Panc1 (cell line): ENCODE data around the gene RBMS1. TPM values are rescaled to one million over a fixed set of nuclear protein-coding genes. Genes with fewer than 3 reads are reported as not detected.

Experiments used
- ATAC-seq: fragments of 200-7000 bp; cut with Tn5 transposase; 2 replicates; pipeline ENCODE4 v1.9.1; 2020; ENCODE audit warnings: mild to moderate bottlenecking, moderate library complexity
- BruUV-seq: library from RNA; stranded (reverse); fragments of 400-500 nt; replicated peaks from 2 replicates; lab custom pipeline; 2021; lab: Mats Ljungman, UMichigan
- CTCF ChIA-PET: fragments of 300-600 bp; sonication (Branson Sonifier 250); formaldehyde crosslinking; loops from one replicate; lab custom pipeline; 2022; ENCODE audit warnings: antibody characterized with exemption; lab: Charles Lee
- POLR2A ChIA-PET: fragments of 300-600 bp; sonication (Branson Sonifier 250); formaldehyde crosslinking; loops from one replicate; lab custom pipeline; 2022; ENCODE audit warnings: antibody characterized with exemption; lab: Charles Lee
- DNase-seq: peaks from one replicate; pipeline ENCODE4 v3.0.0-alpha.2; 2010; ENCODE audit warnings: low read depth, low spot score
- H3K27ac ChIP-seq: 2 replicates; pipeline ENCODE4 v1.5.1; 2011; ENCODE audit warnings: mild to moderate bottlenecking, low read length, inconsistent platforms
- H3K27me3 ChIP-seq: fragments of 200-500 bp; sonication (Bioruptor generic); 2 replicates; pipeline ENCODE4 v1.6.0; 2014; ENCODE audit warnings: low read length, inconsistent platforms; ENCODE audit not compliant: control insufficient read depth, insufficient read depth
- H3K36me3 ChIP-seq: fragments of 200-500 bp; sonication (Bioruptor generic); 2 replicates; pipeline ENCODE4 v1.5.1; 2014; ENCODE audit warnings: inconsistent platforms, mild to moderate bottlenecking, low read length, moderate library complexity; ENCODE audit not compliant: control insufficient read depth, insufficient read depth
- H3K4me1 ChIP-seq: 2 replicates; pipeline ENCODE4 v1.5.1; 2011; ENCODE audit warnings: inconsistent platforms, mild to moderate bottlenecking, low read length, moderate library complexity; ENCODE audit not compliant: control insufficient read depth, insufficient read depth
- H3K4me3 ChIP-seq, 2 experiments: 2 replicates each; pipeline ENCODE4 v1.5.1; 2011 to 2012; ENCODE audit warnings: low read depth in 2 of 2, low read length in 2 of 2, mild to moderate bottlenecking in 2 of 2, inconsistent platforms in 1 of 2, moderate library complexity in 1 of 2
- H3K9me3 ChIP-seq: fragments of 200-500 bp; sonication (Bioruptor generic); 2 replicates; pipeline ENCODE4 v1.5.1; 2014; ENCODE audit warnings: low read depth, mild to moderate bottlenecking, inconsistent platforms, low read length, moderate library complexity; ENCODE audit not compliant: control insufficient read depth, insufficient read depth
- POLR2AphosphoS5 ChIP-seq: IDR thresholded peaks from 2 replicates; pipeline ENCODE4 v1.6.1; 2012; ENCODE audit warnings: mild to moderate bottlenecking, low read depth, low read length, moderate library complexity
- SIN3A ChIP-seq: IDR thresholded peaks from 2 replicates; pipeline ENCODE4 v1.6.1; 2012; ENCODE audit warnings: low read depth, mild to moderate bottlenecking, low read length, moderate library complexity, borderline replicate concordance; ENCODE audit not compliant: insufficient read depth
- TCF7L2 ChIP-seq: IDR thresholded peaks from 2 replicates; pipeline ENCODE4 v1.6.1; 2011; ENCODE audit warnings: mild to moderate bottlenecking, low read depth, low read length, inconsistent platforms
- in situ Hi-C: cut with HindIII; loops from 2 replicates; pipeline ENCODE4 v1.10.0; 2016; ENCODE audit warnings: low sequenced_read_pairs, low pct_unique_long_range_greater_than_20kb
- intact Hi-C: fragments of 100-400 bp; cut with micrococcal nuclease; formaldehyde crosslinking; loops from one replicate; pipeline ENCODE4 v1.10.0; 2022; ENCODE audit not compliant: unreplicated experiment
- total RNA-seq: library from RNA; stranded (reverse); gene quantifications from one replicate; pipeline ENCODE4 v1.2.1, GENCODE V29; 2021; ENCODE audit not compliant: unreplicated experiment
- TF ChIP-seq, protein P1 (sequence below), 2 experiments: IDR thresholded peaks; 2 replicates each; pipeline ENCODE4 v1.6.1; 2011 to 2012; ENCODE audit warnings: low read depth in 2 of 2, control low read depth in 1 of 2, low read length in 1 of 2, mild to moderate bottlenecking in 1 of 2, moderate library complexity in 1 of 2; ENCODE audit not compliant: insufficient read depth in 1 of 2
- TF ChIP-seq, protein P2 (sequence below): fragments of 450-650 bp; IDR thresholded peaks from 2 replicates; pipeline ENCODE4 v1.5.1; 2017; ENCODE audit warnings: mild to moderate bottlenecking

The RBMS1 gene
- total RNA-seq, 1 experiment from 2014 or later, result 67.0 TPM

DNA sequence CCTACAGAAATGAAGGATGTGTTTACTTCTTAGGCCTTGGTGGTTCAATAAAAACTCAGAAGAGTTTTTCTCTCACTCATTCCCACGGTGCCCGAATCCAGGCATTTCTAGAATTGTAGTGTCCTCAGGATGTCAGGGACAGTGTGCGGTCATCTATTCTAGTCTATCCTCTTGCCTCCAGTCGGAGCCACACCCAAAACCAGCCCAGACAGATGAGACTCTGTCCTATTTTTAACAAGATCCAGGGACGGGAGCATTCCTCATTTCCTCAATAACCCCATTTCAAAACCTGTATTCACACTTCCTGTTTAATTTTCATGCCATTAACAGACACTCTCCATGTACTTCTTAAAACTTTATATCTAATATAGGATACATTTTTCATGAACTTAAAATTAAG is 11.6 kb upstream of the RBMS1 start:
- ATAC-seq, result no peak
- Histone ChIP-seq H3K4me3 (no peak overlapping the region), H3K36me3 (no peaks in the 10 kb centered on the region), H3K27me3 (no peaks in the 10 kb centered on the region), H3K4me1 (no peaks in the 10 kb centered on the region), H3K9me3 (no peaks in the 10 kb centered on the region), H3K27ac (no peak overlapping the region)
- BruUV-seq, result no TSS peak
- TF ChIP-seq POLR2AphosphoS5, result no peak
- TF ChIP-seq, protein P1, sequence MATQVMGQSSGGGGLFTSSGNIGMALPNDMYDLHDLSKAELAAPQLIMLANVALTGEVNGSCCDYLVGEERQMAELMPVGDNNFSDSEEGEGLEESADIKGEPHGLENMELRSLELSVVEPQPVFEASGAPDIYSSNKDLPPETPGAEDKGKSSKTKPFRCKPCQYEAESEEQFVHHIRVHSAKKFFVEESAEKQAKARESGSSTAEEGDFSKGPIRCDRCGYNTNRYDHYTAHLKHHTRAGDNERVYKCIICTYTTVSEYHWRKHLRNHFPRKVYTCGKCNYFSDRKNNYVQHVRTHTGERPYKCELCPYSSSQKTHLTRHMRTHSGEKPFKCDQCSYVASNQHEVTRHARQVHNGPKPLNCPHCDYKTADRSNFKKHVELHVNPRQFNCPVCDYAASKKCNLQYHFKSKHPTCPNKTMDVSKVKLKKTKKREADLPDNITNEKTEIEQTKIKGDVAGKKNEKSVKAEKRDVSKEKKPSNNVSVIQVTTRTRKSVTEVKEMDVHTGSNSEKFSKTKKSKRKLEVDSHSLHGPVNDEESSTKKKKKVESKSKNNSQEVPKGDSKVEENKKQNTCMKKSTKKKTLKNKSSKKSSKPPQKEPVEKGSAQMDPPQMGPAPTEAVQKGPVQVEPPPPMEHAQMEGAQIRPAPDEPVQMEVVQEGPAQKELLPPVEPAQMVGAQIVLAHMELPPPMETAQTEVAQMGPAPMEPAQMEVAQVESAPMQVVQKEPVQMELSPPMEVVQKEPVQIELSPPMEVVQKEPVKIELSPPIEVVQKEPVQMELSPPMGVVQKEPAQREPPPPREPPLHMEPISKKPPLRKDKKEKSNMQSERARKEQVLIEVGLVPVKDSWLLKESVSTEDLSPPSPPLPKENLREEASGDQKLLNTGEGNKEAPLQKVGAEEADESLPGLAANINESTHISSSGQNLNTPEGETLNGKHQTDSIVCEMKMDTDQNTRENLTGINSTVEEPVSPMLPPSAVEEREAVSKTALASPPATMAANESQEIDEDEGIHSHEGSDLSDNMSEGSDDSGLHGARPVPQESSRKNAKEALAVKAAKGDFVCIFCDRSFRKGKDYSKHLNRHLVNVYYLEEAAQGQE (IDR thresholded peaks at IDR 0.05; ENCODE audit: insufficient read depth in 1 of 2, low read depth in 2 of 2, low read length in 1 of 2), result no peak
- TF ChIP-seq SIN3A, result no peak
- no peak for TF ChIP-seq TCF7L2
- TF ChIP-seq, protein P2, sequence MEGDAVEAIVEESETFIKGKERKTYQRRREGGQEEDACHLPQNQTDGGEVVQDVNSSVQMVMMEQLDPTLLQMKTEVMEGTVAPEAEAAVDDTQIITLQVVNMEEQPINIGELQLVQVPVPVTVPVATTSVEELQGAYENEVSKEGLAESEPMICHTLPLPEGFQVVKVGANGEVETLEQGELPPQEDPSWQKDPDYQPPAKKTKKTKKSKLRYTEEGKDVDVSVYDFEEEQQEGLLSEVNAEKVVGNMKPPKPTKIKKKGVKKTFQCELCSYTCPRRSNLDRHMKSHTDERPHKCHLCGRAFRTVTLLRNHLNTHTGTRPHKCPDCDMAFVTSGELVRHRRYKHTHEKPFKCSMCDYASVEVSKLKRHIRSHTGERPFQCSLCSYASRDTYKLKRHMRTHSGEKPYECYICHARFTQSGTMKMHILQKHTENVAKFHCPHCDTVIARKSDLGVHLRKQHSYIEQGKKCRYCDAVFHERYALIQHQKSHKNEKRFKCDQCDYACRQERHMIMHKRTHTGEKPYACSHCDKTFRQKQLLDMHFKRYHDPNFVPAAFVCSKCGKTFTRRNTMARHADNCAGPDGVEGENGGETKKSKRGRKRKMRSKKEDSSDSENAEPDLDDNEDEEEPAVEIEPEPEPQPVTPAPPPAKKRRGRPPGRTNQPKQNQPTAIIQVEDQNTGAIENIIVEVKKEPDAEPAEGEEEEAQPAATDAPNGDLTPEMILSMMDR, result no peak
- intact Hi-C loops, result no loop called here
- POLR2A ChIA-PET, result no interaction called here
- CTCF ChIA-PET, result no interaction called here
- in situ Hi-C loops, result no loop called here
- DNase-seq, result no peak

DNA sequence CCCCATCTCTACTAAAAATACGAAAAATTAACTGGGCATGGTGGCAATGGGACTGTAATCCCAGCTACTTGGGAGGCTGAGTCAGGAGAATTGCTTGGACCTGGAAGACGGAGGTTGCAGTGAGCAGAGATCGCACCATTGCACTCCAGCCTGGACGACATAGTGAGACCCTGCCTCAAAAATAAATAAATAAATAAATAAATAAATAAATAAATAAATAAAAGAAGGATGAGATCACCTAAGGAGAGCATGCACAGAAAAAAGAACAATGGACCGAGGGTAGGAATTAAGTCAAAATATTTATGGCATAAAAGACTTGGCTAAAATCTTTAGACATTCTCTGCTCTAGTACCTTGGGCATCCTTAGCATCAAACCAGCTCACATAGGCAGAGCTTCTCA is 8.9 kb upstream of the RBMS1 start:
- CTCF ChIA-PET, result no interaction called here
- ATAC-seq, result no peak
- no peaks in the 10 kb centered on the region for H3K9me3 ChIP-seq
- intact Hi-C loops, result no loop called here
- H3K4me1 ChIP-seq, result no peaks in the 10 kb centered on the region
- no peak for DNase-seq
- H3K27ac ChIP-seq, result no peak overlapping the region
- POLR2A ChIA-PET, result no interaction called here
- no peaks in the 10 kb centered on the region for H3K27me3 ChIP-seq
- no TSS peak for BruUV-seq
- in situ Hi-C loops, result no loop called here
- TF ChIP-seq, protein P1 (IDR thresholded peaks at IDR 0.05; ENCODE audit: insufficient read depth in 1 of 2, low read depth in 2 of 2, low read length in 1 of 2), result no peak
- TF ChIP-seq, protein P2, result no peak
- no peak for TF ChIP-seq POLR2AphosphoS5
- TF ChIP-seq SIN3A, result no peak
- TF ChIP-seq TCF7L2, result no peak
- H3K4me3 ChIP-seq, result no peak overlapping the region
- H3K36me3 ChIP-seq, result no peaks in the 10 kb centered on the region
